Stomach (tissue), 4 donors: ENCODE results near the gene SEC11A.

Source experiments
- CTCF ChIP-seq, 7 experiments: fragments of 450-650 bp in 4 of 7; fragments of 200-600 bp in 3 of 7; sonication (generic) in 3 of 7; IDR thresholded peaks; one replicate each; pipeline ENCODE4 v1.5.1; 2016 to 2019; ENCODE audit warnings: antibody characterized with exemption in 7 of 7, control low read depth in 2 of 7, mild to moderate bottlenecking in 1 of 7
- EP300 ChIP-seq: sonication (generic); formaldehyde crosslinking; IDR thresholded peaks from one replicate; pipeline ENCODE4 v1.6.1; 2017; ENCODE audit warnings: antibody characterized with exemption
- POLR2A ChIP-seq, 4 donors: fragments of 450-650 bp; IDR thresholded peaks; one replicate each; pipeline ENCODE4 v1.6.1; 2016; ENCODE audit warnings: antibody characterized with exemption in 4 of 4, control low read depth in 2 of 4, mild to moderate bottlenecking in 1 of 4, moderate library complexity in 1 of 4
- POLR2AphosphoS5 ChIP-seq, 3 donors: sonication (generic); formaldehyde crosslinking; IDR thresholded peaks; one replicate each; pipeline ENCODE4 v1.6.1; 2016; ENCODE audit warnings: antibody characterized with exemption in 3 of 3

- no peak for TF ChIP-seq POLR2A (IDR thresholded peaks at IDR 0.05)
- TF ChIP-seq CTCF (IDR thresholded peaks at IDR 0.05): no peak
- TF ChIP-seq EP300: no peak
- no peak for TF ChIP-seq POLR2AphosphoS5 (IDR thresholded peaks at IDR 0.05)
These were observed 94.5 kb downstream of the SEC11A start for GRCh38 chr15:84621358-84621979.
